Stimulated activated naive CD4-positive, alpha-beta T cell (primary cell): Measurements from ENCODE around the gene FKTN.
A peak's percentile ranks its signal among the peaks of the same experiment; 100 is the strongest.
"Not testable (repeated sequence)": the region's sequence is repeated elsewhere in the genome, so short reads cannot be mapped to it uniquely, and the experiment has no call there.

ENCODE experiments used
- DNase-seq, 6 experiments: peaks; one replicate each; lab custom pipeline; 2025; lab: John Stamatoyannopoulos, UW

Gene FKTN

GRCh38 chr9:105557804-105558610, at the start of gene FKTN:
TSS of gene FKTN (plus strand) at chr9:105558131. CDS start at chr9:105575033, 16,902 bp downstream.
- peak; percentile 58 to 84 (median 70) for DNase-seq

- no peak for DNase-seq
Observed at GRCh38 chr9:105508530-105508929, 49.4 kb upstream of the FKTN start.

- no peak for DNase-seq
Observed at GRCh38 chr9:105510024-105510423, 47.9 kb upstream of the FKTN start.

- DNase-seq: no peak
Observed at GRCh38 chr9:105511446-105511845, 46.5 kb upstream of the FKTN start.

GRCh38 chr9:105515811-105516413, 42.0 kb upstream of the FKTN start:
- no peak for DNase-seq

- peak in 3 of 6 experiments; percentile 15 to 23 (median 16) for DNase-seq
Observed at GRCh38 chr9:105519710-105520369, 38.1 kb upstream of the FKTN start.

- DNase-seq: not testable (repeated sequence)
Observed at GRCh38 chr9:105520992-105521391, 36.9 kb upstream of the FKTN start.

- not testable (repeated sequence) for DNase-seq
Observed at GRCh38 chr9:105522618-105523385, 35.1 kb upstream of the FKTN start.

- DNase-seq: no peak
Observed at GRCh38 chr9:105531530-105531929, 26.4 kb upstream of the FKTN start.

GRCh38 chr9:105535920-105536668, 21.8 kb upstream of the FKTN start:
- no peak for DNase-seq

- DNase-seq: no peak
Observed at GRCh38 chr9:105539452-105539851, 18.5 kb upstream of the FKTN start.

GRCh38 chr9:105541838-105542237, 16.1 kb upstream of the FKTN start:
- no peak for DNase-seq

- DNase-seq: no peak
Observed at GRCh38 chr9:105554042-105554441, 3.9 kb upstream of the FKTN start.

GRCh38 chr9:105572455-105572854, 14.5 kb downstream of the FKTN start:
- no peak for DNase-seq

- not testable (repeated sequence) for DNase-seq
Observed at GRCh38 chr9:105579952-105580351, 22.0 kb downstream of the FKTN start.

- DNase-seq: not testable (repeated sequence)
Observed at GRCh38 chr9:105581550-105581949, 23.6 kb downstream of the FKTN start.

- DNase-seq: no peak
Observed at GRCh38 chr9:105593145-105593544, 35.2 kb downstream of the FKTN start.

- peak in 3 of 6 experiments; percentile 2 to 35 (median 24) for DNase-seq
Observed at GRCh38 chr9:105608721-105609598, 51.0 kb downstream of the FKTN start.

- no peak for DNase-seq
Observed at GRCh38 chr9:105621001-105621400, 63.1 kb downstream of the FKTN start.

- DNase-seq: no peak
Observed at GRCh38 chr9:105625088-105625487, 67.2 kb downstream of the FKTN start.
